ENCODE results near the gene STX4. TPM values are rescaled to one million over a fixed set of nuclear protein-coding genes. Genes with fewer than 3 reads are reported as not detected.
A peak's percentile ranks its signal among the peaks of the same experiment; 100 is the strongest.

Gene STX4
- polyA plus RNA-seq, 1 donor: 43.0 TPM

DNA sequence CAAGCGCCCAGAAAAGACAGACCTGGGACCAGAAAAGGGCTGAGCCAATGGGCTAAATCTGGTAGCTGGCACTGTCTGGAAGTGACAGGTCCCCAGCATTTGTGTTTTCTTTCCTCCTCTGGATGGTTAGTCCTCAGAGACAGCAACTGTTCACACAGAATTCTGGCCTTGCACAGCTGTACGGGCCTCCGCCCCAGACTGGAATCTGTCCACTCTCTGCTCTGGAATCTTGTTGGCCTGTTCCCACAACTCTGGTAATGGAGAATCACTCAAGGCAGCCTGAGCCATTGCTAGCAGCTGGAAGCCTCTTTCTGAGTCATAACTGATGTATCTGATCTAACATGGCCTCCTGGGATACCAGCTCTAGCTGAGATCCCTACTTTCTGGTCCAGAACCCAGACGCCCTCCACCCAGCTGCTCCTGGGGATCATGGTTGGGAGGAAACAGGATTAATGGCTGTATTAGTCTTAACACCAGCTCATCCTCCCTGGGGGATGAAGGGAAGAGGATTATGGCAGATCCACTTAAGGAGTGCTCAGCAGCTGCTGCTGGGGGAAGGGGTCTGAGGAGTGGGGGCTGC lies 31.6 kb downstream of the STX4 start:
- peak; percentile 93 for DNase-seq (ENCODE audit: low read depth)

DNA sequence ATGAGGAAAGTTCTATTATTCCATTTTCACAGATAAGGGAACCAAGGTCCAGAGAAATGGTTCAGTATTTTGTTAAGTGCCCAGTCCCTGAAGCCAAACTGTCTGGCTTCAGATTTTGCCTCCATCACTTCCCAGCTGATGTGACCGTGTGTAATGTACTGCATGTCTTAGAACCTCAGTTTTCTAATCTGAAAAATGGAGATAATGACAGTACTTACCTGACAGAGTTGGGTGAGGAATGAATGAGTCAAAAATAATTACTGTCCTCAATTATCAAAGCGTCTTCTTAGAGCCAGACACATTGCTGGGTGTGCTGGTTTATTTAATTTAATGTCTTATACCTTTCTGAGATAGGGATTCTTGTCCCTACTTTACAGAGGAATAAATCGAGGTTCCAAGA lies 34.0 kb downstream of the STX4 start:
- no peak for DNase-seq (ENCODE audit: low read depth)

DNA sequence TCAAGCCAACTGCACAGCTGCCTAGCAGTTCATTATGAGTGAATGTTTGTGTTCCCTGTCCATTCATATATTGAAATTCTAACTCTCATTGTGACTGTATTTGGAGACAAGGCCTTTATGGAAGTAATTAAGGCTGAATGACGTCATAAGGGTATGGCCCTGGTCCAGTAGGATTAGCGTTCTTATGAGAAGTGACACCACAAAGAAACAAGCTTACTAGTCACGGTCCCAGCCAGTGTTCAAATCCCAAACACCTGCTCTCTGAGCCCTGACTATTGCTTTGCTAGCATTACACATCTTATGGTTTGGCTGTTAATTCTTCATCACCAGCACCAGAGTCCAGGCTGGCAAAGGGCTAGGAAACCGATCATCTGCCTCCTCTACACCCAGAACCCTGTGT lies 38.5 kb downstream of the STX4 start:
- peak; percentile 54 for DNase-seq (ENCODE audit: low read depth)

DNA sequence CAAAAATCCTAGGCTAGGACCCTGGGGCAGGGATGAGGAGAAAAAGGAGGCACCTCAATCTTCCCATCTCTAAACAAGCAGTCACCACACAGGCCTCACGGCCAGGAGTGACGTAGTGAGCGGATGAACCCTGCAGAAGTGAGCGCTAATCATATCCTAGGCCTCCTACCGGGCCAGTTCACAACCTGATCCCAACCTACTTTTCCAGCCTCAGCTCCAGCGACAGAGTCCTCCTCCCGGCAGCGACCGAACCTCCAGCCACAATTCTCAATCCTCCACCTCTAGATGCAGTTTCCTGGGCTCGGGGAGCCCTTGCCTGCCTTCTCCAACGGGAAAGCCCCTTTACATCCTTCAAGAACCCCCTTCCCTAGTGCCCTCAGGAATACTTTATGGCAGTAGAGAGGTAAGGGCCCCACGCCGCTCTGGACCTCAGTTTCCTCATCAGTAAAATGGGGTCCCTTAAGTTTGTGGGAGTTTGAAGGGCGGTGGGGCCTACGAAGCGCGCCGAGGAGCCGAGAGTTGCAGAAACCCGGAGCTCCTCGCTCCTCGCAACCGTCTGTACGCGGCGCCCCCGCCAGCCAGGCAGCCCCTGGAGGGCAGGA lies 39.3 kb downstream of the STX4 start:
- DNase-seq (ENCODE audit: low read depth): no peak

DNA sequence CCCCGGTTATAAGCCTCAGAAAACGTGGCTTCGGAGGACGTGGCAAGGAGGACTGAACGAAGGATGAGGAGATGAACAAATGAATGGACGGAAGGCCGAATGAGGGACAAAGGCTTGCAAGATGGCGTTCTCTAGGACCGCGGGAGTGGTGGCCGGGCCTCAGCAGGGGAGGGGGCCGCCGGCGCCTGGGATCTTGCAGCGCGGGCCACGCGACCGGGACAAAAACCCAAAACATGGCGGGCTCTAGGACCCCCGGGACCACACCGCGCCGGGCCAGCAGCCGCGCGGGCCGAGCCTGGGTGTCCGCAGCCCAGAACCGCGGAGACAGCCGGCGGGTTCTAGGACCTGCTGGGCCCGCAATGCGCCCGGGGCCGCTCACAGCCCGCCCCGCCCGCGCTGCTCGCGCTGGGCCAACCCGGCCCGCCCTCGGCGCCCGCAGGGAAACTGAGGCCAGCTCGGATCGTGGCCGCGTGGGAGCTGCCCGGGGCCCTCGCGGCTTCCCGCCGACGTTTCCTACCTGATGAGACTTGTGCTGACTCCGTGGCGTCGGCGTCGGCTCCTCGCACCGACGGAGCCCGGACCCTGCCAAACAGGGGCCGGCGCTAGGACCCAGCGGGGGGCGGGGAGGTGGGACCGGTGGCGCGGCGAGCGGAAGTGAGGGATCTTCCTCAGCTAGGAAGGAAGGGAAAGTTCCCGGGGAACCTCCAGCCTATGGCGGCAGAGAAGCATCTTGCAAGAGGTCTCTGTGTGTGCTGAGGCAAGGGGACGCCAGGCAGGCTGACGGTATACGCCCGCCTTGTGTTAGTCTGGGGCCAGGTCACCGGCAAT lies 40.0 kb downstream of the STX4 start:
- peak; percentile 77 for DNase-seq (ENCODE audit: low read depth)

DNA sequence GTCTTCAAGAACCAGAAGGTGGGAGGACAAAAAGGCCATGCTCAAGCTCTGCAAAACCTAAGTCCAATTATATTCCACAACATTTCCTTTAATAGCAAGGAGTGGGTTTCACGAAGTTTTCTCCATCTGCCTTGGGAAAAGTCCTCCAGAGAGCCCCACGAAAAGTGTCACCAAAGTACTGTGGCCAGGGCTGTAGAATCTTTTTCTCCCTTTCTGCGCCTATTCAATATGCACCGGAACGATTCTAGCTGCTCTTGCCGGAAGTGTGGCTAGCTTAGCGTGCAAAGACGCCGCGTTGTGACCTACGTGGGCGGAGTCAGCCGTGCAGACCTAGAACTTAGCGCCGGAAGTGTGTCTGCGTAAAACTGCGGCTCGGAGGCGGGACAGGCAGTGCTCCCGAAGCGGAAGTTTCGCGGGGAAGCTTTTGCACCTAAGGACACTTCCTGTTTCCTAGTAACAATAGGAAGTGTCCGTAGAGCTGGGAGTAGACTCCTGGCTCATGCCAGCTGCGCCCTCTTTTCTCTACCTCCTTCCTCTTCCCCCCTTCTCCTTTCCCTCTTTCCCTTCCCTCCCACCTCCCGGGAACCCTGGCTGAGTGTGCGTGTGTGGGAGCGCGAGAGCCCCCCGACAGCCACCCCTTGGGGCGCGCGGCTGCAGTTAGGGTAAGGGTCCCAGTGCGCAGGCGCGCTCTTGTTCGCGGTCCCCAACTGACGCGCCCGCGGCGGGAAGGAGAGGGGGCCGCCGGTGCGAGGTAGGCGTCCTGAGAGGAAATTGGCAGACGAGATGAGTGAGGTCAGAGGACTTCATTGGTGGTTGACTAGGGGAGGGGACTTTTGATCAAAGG lies 40.8 kb downstream of the STX4 start, which contains the start of the genes ZNF646 and ZNF668:
TSS of gene ZNF646 (plus strand) at position 453 of the 844 bp plus-strand sequence. CDS start 1,903 bp downstream, outside the sequence.
TSS of gene ZNF668 (minus strand) at position 271 of the 844 bp plus-strand sequence. CDS start 9,781 bp downstream, outside the sequence.
- peak; percentile 98 for DNase-seq (ENCODE audit: low read depth)

DNA sequence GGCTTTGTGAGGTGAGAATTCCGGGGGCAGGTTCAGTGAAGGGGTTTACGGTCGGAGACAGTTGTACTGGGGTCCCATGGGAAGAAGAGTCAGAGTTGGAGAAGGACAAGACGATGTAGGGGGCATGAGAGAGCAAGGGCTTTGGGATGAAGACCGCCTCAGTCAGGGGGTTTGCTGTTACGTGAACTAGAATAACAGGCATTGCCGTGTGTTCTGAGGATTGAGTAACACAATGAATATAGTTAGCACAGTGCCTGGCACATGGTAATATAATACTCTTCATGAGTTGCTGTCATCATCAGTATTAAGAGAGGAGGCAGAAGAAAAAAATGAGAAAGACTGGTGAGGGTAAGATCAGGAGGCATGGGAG lies 41.4 kb downstream of the STX4 start:
- no peak for DNase-seq (ENCODE audit: low read depth)

DNA sequence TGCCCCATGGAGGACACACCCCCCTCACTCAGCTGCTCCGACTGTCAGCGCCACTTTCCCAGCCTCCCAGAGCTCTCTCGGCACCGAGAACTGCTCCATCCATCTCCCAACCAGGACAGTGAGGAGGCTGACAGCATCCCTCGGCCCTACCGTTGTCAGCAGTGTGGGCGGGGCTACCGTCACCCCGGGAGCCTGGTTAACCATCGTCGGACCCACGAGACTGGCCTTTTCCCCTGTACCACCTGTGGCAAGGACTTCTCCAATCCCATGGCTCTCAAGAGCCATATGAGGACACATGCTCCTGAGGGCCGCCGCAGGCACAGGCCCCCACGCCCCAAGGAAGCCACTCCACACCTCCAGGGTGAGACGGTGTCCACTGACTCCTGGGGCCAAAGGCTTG lies 43.0 kb downstream of the STX4 start:
- DNase-seq (ENCODE audit: low read depth): no peak

DNA sequence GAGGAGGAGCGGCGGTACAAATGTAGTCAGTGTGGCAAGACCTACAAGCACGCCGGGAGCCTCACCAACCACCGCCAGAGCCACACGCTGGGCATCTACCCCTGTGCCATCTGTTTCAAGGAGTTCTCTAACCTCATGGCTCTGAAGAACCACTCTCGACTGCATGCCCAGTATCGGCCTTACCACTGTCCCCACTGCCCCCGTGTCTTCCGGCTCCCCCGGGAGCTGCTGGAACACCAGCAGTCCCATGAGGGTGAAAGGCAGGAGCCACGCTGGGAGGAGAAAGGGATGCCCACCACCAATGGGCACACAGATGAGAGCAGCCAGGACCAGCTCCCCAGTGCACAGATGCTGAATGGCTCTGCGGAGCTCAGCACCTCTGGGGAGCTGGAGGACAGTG lies 43.7 kb downstream of the STX4 start:
- no peak for DNase-seq (ENCODE audit: low read depth)

DNA sequence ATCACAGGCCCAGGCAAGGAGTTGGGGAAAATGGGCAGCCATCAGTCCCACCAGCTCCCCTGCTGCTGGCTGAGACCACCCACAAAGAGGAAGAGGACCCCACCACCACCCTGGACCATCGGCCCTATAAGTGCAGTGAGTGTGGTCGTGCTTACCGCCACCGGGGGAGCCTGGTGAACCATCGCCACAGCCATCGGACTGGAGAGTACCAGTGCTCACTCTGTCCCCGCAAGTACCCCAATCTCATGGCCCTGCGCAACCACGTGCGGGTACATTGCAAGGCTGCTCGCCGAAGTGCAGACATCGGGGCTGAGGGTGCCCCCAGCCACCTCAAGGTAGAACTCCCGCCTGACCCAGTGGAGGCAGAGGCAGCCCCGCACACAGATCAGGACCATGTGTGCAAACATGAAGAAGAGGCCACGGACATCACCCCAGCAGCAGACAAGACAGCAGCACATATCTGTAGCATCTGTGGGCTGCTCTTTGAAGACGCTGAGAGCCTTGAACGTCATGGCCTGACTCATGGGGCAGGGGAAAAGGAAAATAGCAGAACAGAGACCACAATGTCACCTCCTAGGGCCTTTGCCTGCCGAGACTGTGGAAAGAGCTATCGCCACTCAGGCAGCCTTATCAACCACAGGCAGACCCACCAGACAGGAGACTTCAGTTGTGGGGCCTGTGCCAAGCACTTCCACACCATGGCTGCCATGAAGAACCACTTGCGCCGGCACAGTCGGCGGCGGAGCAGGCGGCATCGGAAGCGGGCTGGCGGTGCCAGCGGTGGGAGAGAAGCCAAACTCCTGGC lies 44.4 kb downstream of the STX4 start:
- DNase-seq (ENCODE audit: low read depth): no peak

DNA sequence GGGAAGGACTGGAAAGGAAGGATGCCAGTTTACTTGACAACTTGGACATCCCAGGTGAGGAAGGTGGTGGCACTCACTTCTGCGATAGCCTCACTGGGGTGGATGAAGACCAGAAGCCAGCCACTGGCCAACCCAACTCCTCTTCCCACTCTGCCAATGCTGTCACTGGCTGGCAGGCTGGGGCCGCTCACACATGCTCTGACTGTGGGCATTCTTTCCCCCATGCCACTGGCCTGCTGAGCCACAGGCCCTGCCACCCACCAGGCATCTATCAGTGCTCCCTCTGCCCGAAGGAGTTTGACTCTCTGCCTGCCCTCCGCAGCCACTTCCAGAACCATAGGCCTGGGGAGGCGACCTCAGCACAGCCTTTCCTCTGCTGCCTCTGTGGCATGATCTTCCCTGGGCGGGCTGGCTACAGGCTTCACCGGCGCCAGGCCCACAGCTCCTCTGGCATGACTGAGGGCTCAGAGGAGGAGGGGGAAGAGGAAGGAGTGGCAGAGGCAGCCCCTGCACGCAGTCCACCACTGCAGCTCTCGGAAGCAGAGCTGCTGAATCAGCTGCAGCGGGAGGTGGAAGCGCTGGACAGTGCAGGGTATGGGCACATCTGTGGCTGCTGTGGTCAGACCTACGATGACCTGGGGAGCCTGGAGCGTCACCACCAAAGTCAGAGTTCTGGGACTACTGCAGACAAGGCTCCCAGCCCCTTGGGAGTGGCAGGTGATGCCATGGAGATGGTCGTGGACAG lies 45.4 kb downstream of the STX4 start:
- no peak for DNase-seq (ENCODE audit: low read depth)

DNA sequence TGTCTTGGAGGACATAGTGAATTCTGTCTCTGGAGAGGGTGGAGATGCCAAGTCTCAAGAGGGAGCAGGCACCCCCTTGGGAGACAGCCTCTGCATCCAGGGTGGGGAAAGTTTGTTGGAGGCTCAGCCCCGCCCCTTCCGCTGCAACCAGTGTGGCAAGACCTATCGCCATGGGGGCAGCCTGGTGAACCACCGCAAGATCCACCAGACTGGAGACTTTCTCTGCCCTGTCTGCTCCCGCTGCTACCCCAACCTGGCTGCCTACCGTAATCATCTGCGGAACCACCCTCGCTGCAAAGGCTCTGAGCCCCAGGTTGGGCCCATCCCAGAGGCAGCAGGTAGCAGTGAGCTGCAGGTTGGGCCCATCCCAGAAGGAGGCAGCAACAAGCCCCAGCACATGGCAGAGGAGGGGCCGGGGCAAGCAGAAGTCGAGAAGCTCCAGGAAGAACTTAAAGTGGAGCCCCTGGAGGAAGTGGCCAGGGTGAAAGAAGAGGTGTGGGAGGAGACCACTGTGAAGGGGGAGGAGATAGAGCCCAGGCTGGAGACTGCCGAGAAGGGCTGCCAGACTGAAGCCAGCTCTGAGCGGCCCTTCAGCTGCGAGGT lies 46.1 kb downstream of the STX4 start:
- DNase-seq (ENCODE audit: low read depth): no peak

DNA sequence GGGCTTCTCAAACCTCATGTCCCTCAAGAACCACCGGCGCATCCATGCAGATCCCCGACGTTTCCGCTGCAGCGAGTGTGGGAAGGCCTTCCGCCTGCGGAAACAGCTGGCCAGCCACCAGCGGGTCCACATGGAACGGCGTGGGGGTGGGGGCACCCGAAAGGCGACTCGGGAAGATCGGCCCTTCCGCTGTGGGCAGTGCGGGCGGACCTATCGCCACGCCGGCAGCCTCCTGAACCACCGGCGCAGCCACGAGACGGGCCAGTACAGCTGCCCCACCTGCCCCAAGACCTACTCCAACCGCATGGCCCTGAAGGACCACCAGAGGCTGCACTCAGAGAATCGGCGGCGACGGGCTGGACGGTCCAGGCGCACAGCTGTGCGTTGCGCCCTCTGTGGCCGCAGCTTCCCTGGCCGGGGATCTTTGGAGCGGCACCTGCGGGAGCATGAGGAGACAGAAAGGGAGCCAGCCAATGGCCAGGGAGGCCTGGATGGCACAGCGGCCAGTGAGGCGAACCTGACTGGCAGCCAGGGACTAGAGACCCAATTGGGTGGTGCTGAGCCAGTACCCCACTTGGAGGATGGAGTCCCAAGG lies 46.8 kb downstream of the STX4 start:
- DNase-seq (ENCODE audit: low read depth): no peak

DNA sequence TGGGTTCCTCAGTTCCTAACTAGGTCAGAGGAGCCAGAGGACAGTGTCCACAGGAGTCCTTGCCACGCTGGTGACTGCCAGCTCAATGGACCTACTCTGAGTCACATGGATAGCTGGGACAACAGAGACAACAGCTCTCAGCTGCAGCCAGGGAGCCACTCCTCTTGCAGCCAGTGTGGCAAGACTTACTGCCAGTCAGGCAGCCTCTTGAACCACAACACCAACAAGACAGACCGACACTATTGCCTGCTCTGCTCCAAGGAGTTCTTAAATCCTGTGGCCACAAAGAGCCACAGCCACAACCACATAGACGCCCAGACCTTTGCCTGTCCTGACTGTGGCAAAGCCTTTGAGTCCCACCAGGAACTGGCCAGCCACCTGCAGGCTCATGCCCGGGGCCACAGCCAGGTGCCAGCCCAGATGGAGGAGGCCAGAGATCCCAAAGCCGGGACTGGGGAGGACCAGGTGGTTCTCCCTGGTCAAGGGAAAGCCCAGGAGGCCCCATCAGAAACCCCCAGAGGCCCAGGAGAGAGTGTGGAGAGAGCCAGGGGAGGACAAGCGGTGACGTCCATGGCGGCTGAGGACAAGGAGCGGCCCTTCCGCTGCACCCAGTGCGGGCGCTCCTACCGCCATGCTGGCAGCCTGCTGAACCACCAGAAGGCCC lies 47.5 kb downstream of the STX4 start:
- DNase-seq (ENCODE audit: low read depth): no peak

DNA sequence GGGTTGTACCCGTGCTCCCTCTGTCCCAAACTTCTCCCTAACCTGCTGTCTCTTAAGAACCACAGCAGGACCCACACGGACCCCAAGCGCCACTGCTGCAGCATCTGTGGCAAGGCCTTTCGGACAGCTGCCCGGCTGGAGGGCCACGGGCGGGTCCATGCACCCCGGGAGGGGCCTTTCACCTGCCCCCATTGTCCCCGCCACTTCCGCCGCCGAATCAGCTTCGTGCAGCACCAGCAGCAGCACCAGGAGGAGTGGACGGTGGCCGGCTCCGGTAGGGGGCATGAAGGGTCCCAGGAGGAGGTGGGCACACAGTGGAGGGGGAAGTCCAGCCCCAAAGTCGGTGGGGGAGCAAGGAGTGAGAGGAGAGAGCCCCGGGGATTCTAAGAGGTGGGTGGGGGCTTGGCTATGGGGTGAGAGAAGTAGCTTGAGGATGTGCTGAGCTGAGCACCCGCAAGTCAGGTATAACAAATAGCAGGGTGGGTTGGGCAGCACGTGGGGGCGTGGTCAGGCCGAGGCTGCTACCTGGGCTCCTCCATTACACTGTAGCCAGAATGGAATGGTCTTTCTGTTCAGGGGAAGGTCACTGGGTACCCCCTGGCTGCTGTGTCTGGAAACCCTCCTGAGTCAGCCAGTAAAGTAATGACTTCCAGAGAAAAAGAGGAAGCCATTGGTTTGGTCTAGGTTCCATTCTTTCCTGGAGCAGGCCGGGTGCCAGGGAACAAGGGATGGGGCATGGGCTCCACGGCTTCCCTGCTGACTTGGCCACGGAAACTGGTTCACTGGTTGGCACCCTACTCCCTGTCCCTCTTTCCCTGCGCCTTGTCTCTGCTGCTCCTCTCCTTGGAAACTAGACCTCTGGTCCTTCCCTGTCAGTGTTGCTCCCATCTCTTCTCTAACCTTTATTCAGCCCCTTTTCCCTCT lies 48.3 kb downstream of the STX4 start:
- DNase-seq (ENCODE audit: low read depth): no peak

DNA sequence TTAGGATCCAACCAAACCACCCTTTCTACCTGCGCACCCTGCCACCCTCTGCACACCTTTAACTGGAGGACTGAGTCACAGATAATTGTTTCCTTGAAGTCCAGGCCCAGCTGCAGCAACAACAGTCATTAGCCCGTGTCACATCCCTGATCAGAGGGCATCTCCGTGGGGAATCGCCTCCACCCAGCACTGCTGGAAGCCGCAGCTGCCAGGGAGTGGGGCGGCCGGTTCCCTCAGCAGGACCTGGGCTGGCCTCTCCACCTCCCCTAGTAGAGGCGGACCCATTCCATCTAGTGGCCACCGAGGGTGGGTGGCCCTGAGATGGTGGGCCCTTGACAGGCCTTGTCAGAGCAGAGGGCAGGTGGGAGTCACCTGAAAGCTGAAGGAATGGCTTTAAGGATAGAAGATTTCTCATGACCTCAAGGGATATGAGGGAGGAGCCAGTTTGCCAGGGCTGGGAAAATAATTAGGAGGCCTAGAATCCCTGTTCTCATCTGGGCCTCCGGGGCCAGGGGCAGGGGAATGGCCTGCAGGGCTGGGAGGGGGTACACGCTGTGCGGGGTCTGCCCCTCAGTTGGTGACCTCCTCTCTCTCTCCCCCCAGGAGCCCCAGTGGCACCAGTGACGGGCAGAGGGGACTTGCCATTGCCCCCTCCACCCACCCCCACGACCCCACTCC lies 49.1 kb downstream of the STX4 start:
- no peak for DNase-seq (ENCODE audit: low read depth)

DNA sequence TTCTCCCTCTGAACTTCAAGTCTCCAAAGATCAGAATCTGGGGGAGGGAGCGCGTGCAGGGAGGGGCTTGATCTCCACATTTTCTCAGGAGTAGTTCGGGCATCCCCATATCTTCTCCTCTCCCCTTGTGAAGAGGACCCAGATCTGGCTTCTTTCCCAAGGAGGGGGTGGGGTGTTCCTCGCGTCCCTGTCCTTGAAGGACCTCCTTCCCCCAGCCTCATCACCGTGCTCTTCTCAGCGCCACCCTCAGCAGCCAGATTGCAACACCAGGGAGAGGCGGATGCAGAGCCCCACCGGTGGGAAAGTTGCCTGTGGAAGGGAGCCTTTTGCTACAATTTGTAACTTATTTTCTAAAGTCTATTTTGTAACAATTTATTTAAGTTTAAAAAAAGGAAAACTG lies 49.7 kb downstream of the STX4 start:
- no peak for DNase-seq (ENCODE audit: low read depth)
